GM13977 (cell line): ENCODE measurements around the gene GLO1.
A peak's percentile ranks its signal among the peaks of the same experiment; 100 is the strongest.

Experiments used
- DNase-seq: peaks from one replicate; pipeline ENCODE4 v3.0.0; 2012; ENCODE audit warnings: low spot score
- in situ Hi-C: fragments of 300-500 bp; cut with MboI; formaldehyde crosslinking; loops from one replicate; pipeline ENCODE4 v1.12.0; 2022; ENCODE audit warnings: low sequenced_read_pairs, low pct_unique_long_range_greater_than_20kb, mixed read lengths, inconsistent platforms; ENCODE audit not compliant: unreplicated experiment
- TF ChIP-seq, protein P1 (sequence below): IDR thresholded peaks from 2 replicates; pipeline ENCODE4 v1.5.1; 2012; ENCODE audit warnings: mild to moderate bottlenecking, control low read depth; ENCODE audit not compliant: insufficient read depth; ENCODE audit errors: extremely low read depth, missing control alignments

Gene GLO1

DNA sequence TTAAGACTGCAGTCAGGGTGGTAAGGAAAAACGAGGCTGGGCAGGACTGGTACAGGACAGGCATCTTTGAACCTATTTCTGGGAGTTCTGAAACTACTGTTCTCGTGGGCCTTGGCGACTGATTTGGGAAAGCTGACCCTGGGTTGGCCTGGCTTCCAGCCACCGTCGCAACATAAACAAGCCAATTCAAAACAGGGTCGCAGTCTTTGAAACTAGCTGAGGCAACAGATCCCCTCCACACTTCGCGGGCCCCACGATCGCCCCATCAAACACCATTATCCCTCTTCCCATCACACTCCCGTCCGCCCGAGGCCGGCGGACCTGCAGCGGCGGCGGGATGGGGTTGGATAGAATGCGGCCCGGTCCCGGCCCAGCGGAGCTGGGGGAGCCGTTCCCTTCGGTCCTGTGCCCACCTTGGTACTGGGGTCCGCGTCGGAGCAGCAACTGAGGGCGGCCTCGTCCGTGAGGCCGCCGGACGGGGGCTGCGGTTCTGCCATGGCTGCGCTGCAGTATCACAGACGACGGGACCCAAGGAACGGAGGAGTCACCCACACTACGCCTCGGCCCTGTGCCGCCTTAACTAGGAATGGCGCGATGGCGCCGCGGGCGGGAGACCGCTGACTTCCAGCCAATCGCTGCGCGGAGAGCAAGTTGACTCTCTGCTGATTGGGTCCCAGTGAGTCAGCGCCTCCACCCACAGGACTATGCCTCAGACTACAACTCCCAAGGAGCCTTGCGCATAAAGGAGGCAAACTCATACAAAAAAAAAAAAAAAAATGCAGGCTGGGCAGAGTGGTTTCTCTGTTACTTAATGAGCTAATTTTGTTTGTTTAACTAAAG, at the start of gene GLO1:
GLO1 (minus strand) TSS at position 588 of the 840 bp plus-strand sequence; CDS start at position 497, 91 bp downstream.
- in situ Hi-C loops = no loop called here
- DNase-seq = peak; percentile 97
- TF ChIP-seq, protein P1, sequence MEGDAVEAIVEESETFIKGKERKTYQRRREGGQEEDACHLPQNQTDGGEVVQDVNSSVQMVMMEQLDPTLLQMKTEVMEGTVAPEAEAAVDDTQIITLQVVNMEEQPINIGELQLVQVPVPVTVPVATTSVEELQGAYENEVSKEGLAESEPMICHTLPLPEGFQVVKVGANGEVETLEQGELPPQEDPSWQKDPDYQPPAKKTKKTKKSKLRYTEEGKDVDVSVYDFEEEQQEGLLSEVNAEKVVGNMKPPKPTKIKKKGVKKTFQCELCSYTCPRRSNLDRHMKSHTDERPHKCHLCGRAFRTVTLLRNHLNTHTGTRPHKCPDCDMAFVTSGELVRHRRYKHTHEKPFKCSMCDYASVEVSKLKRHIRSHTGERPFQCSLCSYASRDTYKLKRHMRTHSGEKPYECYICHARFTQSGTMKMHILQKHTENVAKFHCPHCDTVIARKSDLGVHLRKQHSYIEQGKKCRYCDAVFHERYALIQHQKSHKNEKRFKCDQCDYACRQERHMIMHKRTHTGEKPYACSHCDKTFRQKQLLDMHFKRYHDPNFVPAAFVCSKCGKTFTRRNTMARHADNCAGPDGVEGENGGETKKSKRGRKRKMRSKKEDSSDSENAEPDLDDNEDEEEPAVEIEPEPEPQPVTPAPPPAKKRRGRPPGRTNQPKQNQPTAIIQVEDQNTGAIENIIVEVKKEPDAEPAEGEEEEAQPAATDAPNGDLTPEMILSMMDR = no peak

DNA sequence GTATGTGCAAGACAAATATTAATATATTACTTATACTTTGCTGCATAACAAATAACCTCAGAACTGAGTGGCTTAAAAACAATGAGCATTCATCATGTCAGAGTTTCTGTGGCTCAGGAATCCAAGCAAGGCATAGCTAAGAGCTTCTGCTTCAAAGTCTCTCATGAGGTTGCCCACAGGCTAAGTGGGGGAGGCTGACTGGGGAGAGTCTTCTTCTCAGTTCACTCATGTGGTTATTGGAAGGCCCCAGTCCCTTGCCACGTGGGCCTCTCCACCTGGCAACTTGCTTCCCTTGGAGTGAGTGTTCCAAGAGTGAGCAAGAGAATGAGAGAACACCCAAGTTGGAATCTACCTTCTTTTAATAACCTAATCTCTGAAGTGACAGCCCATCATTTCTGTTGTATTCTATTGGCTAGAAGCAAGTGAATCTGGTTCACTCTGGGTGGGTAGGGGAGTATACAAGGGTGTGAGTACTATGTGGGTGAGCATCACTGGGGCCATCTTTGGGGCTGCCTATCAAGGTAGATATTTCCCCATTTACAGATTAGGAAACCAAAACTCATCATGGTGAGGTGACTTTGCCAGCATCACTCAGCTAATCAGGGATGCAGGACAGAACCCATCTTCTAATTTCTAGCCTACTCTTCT, 48.1 kb upstream of the GLO1 start:
- in situ Hi-C loops = no loop called here
- TF ChIP-seq, protein P1 = no peak
- no peak for DNase-seq

DNA sequence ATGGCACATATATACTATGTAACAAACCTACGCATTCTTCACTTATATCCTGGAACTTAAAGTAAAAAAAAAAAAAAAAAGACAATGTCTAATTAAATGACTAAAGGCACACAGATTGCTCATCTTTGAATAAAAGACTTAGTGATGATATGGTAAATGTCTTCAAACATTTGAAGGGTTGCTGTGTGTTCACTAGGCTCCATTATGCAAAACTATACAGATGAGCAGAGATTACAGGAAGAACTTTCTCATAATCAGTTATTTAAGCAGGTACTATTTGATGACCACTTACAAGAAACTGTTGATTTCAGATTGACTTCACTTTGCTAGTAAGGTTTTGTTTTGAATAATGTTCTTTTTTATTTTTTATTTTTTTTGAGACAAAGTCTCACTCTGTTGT, 46.5 kb upstream of the GLO1 start:
- in situ Hi-C loops = no loop called here
- TF ChIP-seq, protein P1 = no peak
- DNase-seq = no peak

GRCh38 chr6:38739532-38739931, 36.6 kb upstream of the GLO1 start:
- in situ Hi-C loops = no loop called here
- TF ChIP-seq, protein P1 = no peak
- DNase-seq = no peak

- in situ Hi-C loops = no loop called here
- no peak for DNase-seq
- TF ChIP-seq, protein P1 = no peak
Observed at GRCh38 chr6:38738261-38738660, 35.3 kb upstream of the GLO1 start.

GRCh38 chr6:38736951-38737350, 34.0 kb upstream of the GLO1 start:
- in situ Hi-C loops = no loop called here
- DNase-seq = no peak
- TF ChIP-seq, protein P1 = no peak
